ENCODE measurements around the gene MAP4K4. TPM values are rescaled to one million over a fixed set of nuclear protein-coding genes. Genes with fewer than 3 reads are reported as not detected.

Gene MAP4K4
- total and polyA plus RNA-seq, 2 of the 13 experiments (the other 11 are each of a cell fraction or from before 2014, with no cell fraction given), result 105 to 264 TPM

- BruUV-seq (replicated peaks), result no TSS peak
- no peaks in the 10 kb centered on the region for H3K9me3 ChIP-seq (ENCODE audit: low read length)
- H3K27me3 ChIP-seq (ENCODE audit: control insufficient read depth in 1 of 2, insufficient read depth in 2 of 2, low read length in 2 of 2), result no peaks in the 10 kb centered on the region
- FAIRE-seq (no peak), DNase-seq (ENCODE audit: low spot score) (no peak), ATAC-seq (no peak)
- H3K79me2 ChIP-seq (ENCODE audit: insufficient read depth, low read length), result no peaks in the 10 kb centered on the region
- no peak overlapping the region for H3K4me3 ChIP-seq (replicated peaks in 1 of 3; ENCODE audit: insufficient read depth in 1 of 3, low read depth in 2 of 3, low read length in 3 of 3)
- ChIA-PET CTCF (ENCODE audit: low intra/inter-chr PET ratio, low total read pairs) (interaction anchor here (0.9 to 1.6 kb wide), 3 partner anchors 101 to 473 kb away, joined by 3 to 10 read pairs (median 8); partner anchors contain the start of gene IL18R1), POLR2A (no interaction called here)
- H3K27ac ChIP-seq (ENCODE audit: extremely low read length, insufficient read depth, low read length), result no peak overlapping the region
- H2AFZ ChIP-seq (ENCODE audit: low read length), result no peak overlapping the region
- WGBS (ENCODE audit: low lambda C conversion rate), result 95% methylated on average over 4 of the region's 4 CpGs
- TF ChIP-seq RBM22 (optimal IDR thresholded peaks at IDR 0.05; ENCODE audit: low read length) (peak; percentile 79), NFYC (CRISPR knock-in tag; IDR thresholded peaks at IDR 0.05) (no peak)
- H3K9ac ChIP-seq (ENCODE audit: insufficient read depth, low read depth, low read length), result no peak overlapping the region
- in situ Hi-C loops (cut with HindIII; ENCODE audit: extremely low pct_ligation_motif_present, low pct_unique_long_range_greater_than_20kb) (loop anchor here (10.0 kb wide), 1 partner anchor 352 kb away; no protein-coding TSS in a partner anchor), intact Hi-C loops (cut with micrococcal nuclease; ENCODE audit: unreplicated experiment) (loop anchor here (5.0 to 10.0 kb wide), 2 partner anchors 472 to 569 kb away; partner anchors contain the start of gene IL18R1)
- no peaks in the 10 kb centered on the region for H3K4me1 ChIP-seq (ENCODE audit: insufficient read depth, low read length)
- peaks cover 7% of the 10 kb centered on the region for H4K20me1 ChIP-seq (ENCODE audit: insufficient read depth, low read length)
- H3K36me3 ChIP-seq (replicated peaks in 1 of 2; ENCODE audit: control insufficient read depth in 1 of 2, insufficient read depth in 2 of 2, low read length in 2 of 2), result peaks cover 26 to 86% of the 10 kb centered on the region in 2 experiments
- no peak overlapping the region for H3K4me2 ChIP-seq (ENCODE audit: low read depth, low read length)
These were observed 185.3 kb downstream of the MAP4K4 start for GRCh38 chr2:101882769-101883307.

DNA sequence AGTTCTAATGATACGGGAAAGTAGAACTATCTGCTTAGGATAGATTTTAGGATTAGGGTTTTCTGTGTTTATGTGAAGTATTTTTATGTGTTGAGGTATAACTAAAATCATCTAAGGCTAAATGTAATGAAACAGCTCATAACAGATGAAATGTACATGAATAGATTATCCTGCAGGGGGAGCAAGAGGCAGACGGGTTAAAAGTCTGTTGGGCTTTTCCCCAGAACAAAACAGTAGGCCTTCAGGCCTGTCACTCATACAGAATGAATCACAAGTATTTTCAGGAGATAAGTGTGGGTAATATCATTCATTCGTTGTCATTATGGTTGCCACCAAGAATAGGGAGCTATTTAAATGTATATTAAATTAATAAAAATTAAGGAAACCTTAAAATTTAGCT, 186.4 kb downstream of the MAP4K4 start:
- intact Hi-C loops (cut with micrococcal nuclease; ENCODE audit: unreplicated experiment), result loop anchor here (1.0 to 10.0 kb wide), 5 partner anchors 77 to 568 kb away; partner anchors contain the start of gene IL18R1
- H3K9ac ChIP-seq (ENCODE audit: insufficient read depth, low read depth, low read length), result no peak overlapping the region
- in situ Hi-C loops (cut with HindIII; ENCODE audit: extremely low pct_ligation_motif_present, low pct_unique_long_range_greater_than_20kb), result loop anchor here (10.0 kb wide), 1 partner anchor 351 kb away; no protein-coding TSS in a partner anchor
- TF ChIP-seq ZNF24 (IDR thresholded peaks at IDR 0.05) (peak; percentile 24; the same call in 1 of the 2 replicates), SMC3 (IDR thresholded peaks at IDR 0.05; ENCODE audit: low read length) (peak; percentile 85), NR1H2 (CRISPR knock-in tag; IDR thresholded peaks at IDR 0.05; ENCODE audit: borderline replicate concordance, low read depth) (no peak), PHF21A (CRISPR knock-in tag; IDR thresholded peaks at IDR 0.05) (no peak), ARID3A (IDR thresholded peaks at IDR 0.05; ENCODE audit: low read depth, low read length) (peak; percentile 65; the same call in 1 of the 2 replicates), STAG1 (CRISPR knock-in tag; IDR thresholded peaks at IDR 0.05) (peak; percentile 71), MYPOP (CRISPR knock-in tag; IDR thresholded peaks at IDR 0.05) (no peak), SIN3B (IDR thresholded peaks at IDR 0.05; ENCODE audit: low read length) (no peak)
- TF ChIP-seq, protein P1, sequence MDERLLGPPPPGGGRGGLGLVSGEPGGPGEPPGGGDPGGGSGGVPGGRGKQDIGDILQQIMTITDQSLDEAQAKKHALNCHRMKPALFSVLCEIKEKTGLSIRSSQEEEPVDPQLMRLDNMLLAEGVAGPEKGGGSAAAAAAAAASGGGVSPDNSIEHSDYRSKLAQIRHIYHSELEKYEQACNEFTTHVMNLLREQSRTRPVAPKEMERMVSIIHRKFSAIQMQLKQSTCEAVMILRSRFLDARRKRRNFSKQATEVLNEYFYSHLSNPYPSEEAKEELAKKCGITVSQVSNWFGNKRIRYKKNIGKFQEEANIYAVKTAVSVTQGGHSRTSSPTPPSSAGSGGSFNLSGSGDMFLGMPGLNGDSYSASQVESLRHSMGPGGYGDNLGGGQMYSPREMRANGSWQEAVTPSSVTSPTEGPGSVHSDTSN (CRISPR knock-in tag; IDR thresholded peaks at IDR 0.05), result peak; percentile 68
- TF ChIP-seq, protein P2, sequence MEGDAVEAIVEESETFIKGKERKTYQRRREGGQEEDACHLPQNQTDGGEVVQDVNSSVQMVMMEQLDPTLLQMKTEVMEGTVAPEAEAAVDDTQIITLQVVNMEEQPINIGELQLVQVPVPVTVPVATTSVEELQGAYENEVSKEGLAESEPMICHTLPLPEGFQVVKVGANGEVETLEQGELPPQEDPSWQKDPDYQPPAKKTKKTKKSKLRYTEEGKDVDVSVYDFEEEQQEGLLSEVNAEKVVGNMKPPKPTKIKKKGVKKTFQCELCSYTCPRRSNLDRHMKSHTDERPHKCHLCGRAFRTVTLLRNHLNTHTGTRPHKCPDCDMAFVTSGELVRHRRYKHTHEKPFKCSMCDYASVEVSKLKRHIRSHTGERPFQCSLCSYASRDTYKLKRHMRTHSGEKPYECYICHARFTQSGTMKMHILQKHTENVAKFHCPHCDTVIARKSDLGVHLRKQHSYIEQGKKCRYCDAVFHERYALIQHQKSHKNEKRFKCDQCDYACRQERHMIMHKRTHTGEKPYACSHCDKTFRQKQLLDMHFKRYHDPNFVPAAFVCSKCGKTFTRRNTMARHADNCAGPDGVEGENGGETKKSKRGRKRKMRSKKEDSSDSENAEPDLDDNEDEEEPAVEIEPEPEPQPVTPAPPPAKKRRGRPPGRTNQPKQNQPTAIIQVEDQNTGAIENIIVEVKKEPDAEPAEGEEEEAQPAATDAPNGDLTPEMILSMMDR (CRISPR knock-in tag; IDR thresholded peaks at IDR 0.05), result peak; percentile 68

More for the DNA sequence above, 186.4 kb downstream of the MAP4K4 start:
- peaks cover 27 to 84% of the 10 kb centered on the region in 2 experiments for H3K36me3 ChIP-seq (replicated peaks in 1 of 2; ENCODE audit: control insufficient read depth in 1 of 2, insufficient read depth in 2 of 2, low read length in 2 of 2)
- no peaks in the 10 kb centered on the region for H3K9me3 ChIP-seq (ENCODE audit: low read length)
- FAIRE-seq (no peak), DNase-seq (ENCODE audit: low spot score) (peak; percentile 60), ATAC-seq (peak; percentile 73)
- CTCF ChIA-PET (ENCODE audit: low intra/inter-chr PET ratio, low total read pairs), result interaction anchor here (0.9 to 1.6 kb wide), 5 partner anchors 100 to 566 kb away, joined by 3 to 10 read pairs (median 6); partner anchors contain the start of gene IL18R1
- 45% methylated on average over 3 of the region's 3 CpGs for WGBS (ENCODE audit: low lambda C conversion rate)
- H3K79me2 ChIP-seq (ENCODE audit: insufficient read depth, low read length), result no peaks in the 10 kb centered on the region
- no peak overlapping the region for H3K27ac ChIP-seq (ENCODE audit: extremely low read length, insufficient read depth, low read length)
- BruUV-seq (replicated peaks), result no TSS peak
- no peaks in the 10 kb centered on the region for H3K4me1 ChIP-seq (ENCODE audit: insufficient read depth, low read length)
- peaks cover 7% of the 10 kb centered on the region for H4K20me1 ChIP-seq (ENCODE audit: insufficient read depth, low read length)
- H2AFZ ChIP-seq (ENCODE audit: low read length), result no peak overlapping the region
- H3K27me3 ChIP-seq (ENCODE audit: control insufficient read depth in 1 of 2, insufficient read depth in 2 of 2, low read length in 2 of 2), result no peaks in the 10 kb centered on the region
- POLR2A ChIA-PET, result interaction anchor here (0.8 kb wide), 1 partner anchor 78 kb away, joined by 3 read pairs; no protein-coding TSS in a partner anchor
- H3K4me3 ChIP-seq (replicated peaks in 1 of 3; ENCODE audit: insufficient read depth in 1 of 3, low read depth in 2 of 3, low read length in 3 of 3), result no peak overlapping the region
- H3K4me2 ChIP-seq (ENCODE audit: low read depth, low read length), result no peak overlapping the region
